ENCODE results near the gene USP6NL. TPM values are rescaled to one million over a fixed set of nuclear protein-coding genes. Genes with fewer than 3 reads are reported as not detected.

Gene USP6NL
- total and polyA plus RNA-seq, 2 of the 13 experiments (the other 11 are each of a cell fraction or from before 2014, with no cell fraction given) = 10.5 to 22.9 TPM

- peak; percentile 92 for TF ChIP-seq TRIM24 (CRISPR knock-in tag; IDR thresholded peaks at IDR 0.05)
- peak; percentile 82 for TF ChIP-seq HNF1A (IDR thresholded peaks at IDR 0.05; ENCODE audit: low read depth)
- peak; percentile 94 for TF ChIP-seq HNF1A (CRISPR knock-in tag; IDR thresholded peaks at IDR 0.05; ENCODE audit: borderline replicate concordance)
- peak; percentile 58 for TF ChIP-seq ONECUT2 (CRISPR knock-in tag; IDR thresholded peaks at IDR 0.05)
- peak; percentile 83 for TF ChIP-seq ZSCAN9 (CRISPR knock-in tag; IDR thresholded peaks at IDR 0.05; ENCODE audit: borderline replicate concordance)
- peak; percentile 67; the same call in 1 of the 2 replicates for TF ChIP-seq ZNF121 (CRISPR knock-in tag; IDR thresholded peaks at IDR 0.05)
- peak; percentile 74 for TF ChIP-seq ZNF574 (CRISPR knock-in tag; IDR thresholded peaks at IDR 0.05)
- peak; percentile 94 for TF ChIP-seq GFI1 (CRISPR knock-in tag; IDR thresholded peaks at IDR 0.05; ENCODE audit: borderline replicate concordance)
- peak; percentile 99 for TF ChIP-seq TBL1XR1 (IDR thresholded peaks at IDR 0.05; ENCODE audit: borderline replicate concordance, low read length, partially characterized antibody)
- TF ChIP-seq DDIT3 (CRISPR knock-in tag; IDR thresholded peaks at IDR 0.05) = peak; percentile 87; the same call in 1 of the 2 replicates
- no peak for TF ChIP-seq BCLAF1 (IDR thresholded peaks at IDR 0.05)
- TF ChIP-seq ERF (CRISPR knock-in tag; IDR thresholded peaks at IDR 0.05) = peak; percentile 96
- TF ChIP-seq ZNF512B (CRISPR knock-in tag; IDR thresholded peaks at IDR 0.05; ENCODE audit: borderline replicate concordance) = peak; percentile 81; the same call in 1 of the 2 replicates
- TF ChIP-seq ZNF775 (CRISPR knock-in tag; IDR thresholded peaks at IDR 0.05; ENCODE audit: borderline replicate concordance) = no peak
These were observed 28.7 kb upstream of the USP6NL start (continued) for GRCh38 chr10:11639849-11640764.

All from HepG2 (cell line).